AG09319 (cell line): ENCODE results near the gene UNC13D.

Source experiments
- DNase-seq: peaks from one replicate; pipeline ENCODE4 v3.0.0-alpha.2; 2010; ENCODE audit warnings: low read depth; ENCODE audit errors: extremely low read depth
- TF ChIP-seq, protein P1 (sequence below): IDR thresholded peaks from 2 replicates; pipeline ENCODE4 v1.5.1; 2011; ENCODE audit warnings: low read depth, mild to moderate bottlenecking, inconsistent platforms, low read length, moderate library complexity

UNC13D gene

GRCh38 chr17:75806822-75807500, 37.2 kb downstream of the UNC13D start:
- DNase-seq, result no peak

GRCh38 chr17:75803883-75804282, 40.3 kb downstream of the UNC13D start:
- TF ChIP-seq, protein P1, sequence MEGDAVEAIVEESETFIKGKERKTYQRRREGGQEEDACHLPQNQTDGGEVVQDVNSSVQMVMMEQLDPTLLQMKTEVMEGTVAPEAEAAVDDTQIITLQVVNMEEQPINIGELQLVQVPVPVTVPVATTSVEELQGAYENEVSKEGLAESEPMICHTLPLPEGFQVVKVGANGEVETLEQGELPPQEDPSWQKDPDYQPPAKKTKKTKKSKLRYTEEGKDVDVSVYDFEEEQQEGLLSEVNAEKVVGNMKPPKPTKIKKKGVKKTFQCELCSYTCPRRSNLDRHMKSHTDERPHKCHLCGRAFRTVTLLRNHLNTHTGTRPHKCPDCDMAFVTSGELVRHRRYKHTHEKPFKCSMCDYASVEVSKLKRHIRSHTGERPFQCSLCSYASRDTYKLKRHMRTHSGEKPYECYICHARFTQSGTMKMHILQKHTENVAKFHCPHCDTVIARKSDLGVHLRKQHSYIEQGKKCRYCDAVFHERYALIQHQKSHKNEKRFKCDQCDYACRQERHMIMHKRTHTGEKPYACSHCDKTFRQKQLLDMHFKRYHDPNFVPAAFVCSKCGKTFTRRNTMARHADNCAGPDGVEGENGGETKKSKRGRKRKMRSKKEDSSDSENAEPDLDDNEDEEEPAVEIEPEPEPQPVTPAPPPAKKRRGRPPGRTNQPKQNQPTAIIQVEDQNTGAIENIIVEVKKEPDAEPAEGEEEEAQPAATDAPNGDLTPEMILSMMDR, result no peak
- no peak for DNase-seq

More at GRCh38 chr17:75806822-75807500, 37.2 kb downstream of the UNC13D start:
- TF ChIP-seq, protein P1, result no peak

GRCh38 chr17:75799402-75799801, 44.8 kb downstream of the UNC13D start:
- no peak for DNase-seq
- TF ChIP-seq, protein P1, result no peak

DNA sequence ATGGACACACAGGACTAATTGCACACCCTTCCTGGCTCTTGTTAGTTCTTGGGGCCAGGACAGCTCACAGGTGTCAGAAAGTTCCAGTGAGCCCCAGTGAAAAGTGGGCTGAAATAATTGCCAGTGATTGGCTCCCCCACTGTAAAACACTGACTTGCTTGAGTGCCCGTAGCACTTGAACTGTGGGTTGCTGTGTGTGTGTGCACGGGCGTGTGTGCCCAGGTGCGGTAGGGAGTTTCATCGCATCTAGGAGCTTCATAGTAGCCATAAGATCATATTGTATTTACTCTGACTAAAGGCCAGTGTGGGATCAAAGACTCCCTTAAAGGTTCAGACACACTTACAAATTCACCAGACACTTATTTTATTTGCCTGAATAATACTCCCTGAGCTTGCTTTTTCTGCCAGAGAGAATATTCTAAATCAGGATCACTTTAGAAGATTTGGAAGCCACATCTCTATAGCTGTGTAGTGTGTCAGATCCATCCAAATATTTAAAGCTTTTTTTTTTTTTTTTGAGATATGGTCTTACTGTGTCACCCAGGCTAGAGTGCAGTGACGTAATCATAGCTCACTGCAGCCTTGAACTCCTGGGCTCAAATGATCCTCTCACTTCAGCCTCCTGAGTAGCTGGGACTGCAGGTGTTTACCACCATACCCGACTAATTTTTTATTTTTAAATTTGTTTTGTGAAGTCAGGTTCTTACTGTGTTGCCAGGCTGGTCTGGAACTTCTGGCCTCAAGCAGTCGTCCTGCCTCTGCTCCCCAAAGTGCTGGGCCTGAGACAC, 48.2 kb downstream of the UNC13D start:
- TF ChIP-seq, protein P1, result no peak
- no peak for DNase-seq

- TF ChIP-seq, protein P1, result no peak
- DNase-seq, result no peak
These were observed 50.7 kb downstream of the UNC13D start for GRCh38 chr17:75793460-75793859.

DNA sequence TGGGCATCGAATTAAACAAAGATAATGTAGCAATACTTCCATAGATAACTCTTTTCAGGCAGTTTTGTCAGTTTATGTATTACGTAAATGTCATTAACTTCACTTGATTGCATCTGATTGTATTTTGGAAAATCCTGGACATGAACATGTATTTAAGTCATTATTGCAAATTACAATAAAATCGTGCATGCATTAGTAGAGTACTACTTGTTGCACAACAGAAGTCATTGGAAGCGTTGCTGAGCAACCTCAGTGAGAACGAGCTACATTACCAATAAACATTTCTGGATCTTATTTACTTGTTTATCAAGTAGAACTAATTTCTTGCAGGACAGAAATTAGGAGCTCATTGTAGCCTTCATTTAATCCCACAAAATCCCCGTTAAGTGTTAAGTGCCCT, 53.0 kb downstream of the UNC13D start:
- TF ChIP-seq, protein P1, result no peak
- DNase-seq, result no peak

DNA sequence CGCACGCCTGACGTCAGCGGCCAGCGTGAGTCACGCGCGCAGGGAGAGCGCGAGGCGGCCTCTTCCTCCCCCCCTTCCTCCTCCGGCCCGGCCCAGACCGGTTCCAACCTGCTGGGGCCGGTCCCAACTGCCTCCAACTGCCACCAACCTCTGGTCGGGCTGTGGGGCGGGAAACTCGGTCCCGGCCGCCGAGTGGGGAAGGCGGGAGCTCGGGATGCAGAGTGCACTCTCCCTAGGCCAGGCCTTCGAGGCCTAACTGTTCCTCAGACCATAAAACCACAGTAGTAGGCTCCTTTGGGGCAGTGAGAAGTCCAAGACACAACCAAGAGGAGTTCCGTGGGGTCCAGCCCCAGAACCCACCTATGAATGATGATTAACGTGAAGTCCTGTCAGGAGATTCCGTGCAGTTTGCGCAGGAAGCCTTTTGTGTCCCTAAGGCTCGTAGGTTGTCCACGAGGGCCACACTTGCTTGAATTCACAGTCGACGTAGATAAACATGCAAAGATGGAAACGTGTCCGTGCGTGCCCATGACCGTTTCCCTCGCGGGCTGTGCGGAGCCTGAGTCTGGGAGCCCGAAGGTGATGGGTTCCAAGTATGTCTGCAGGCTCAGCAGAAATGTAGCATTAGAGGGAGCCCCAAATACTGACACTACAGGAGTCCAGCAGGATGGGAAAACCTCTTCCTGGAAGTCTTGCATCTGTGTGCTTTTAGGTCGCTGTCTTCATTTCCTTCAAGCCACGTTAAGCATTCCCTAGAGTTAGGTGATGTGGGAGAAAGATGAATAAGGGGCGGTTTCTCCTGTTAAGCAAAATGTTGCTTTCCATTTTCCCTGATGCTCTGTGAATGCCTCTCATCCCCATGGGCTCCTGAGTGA, 59.0 kb downstream of the UNC13D start:
- peak; percentile 81 for DNase-seq
- TF ChIP-seq, protein P1, result no peak
